ENCODE data around the gene IL21. TPM values are rescaled to one million over a fixed set of nuclear protein-coding genes. Genes with fewer than 3 reads are reported as not detected.

IL21 gene
- total RNA-seq, 1 experiment from 2014 or later = not detected

DNA sequence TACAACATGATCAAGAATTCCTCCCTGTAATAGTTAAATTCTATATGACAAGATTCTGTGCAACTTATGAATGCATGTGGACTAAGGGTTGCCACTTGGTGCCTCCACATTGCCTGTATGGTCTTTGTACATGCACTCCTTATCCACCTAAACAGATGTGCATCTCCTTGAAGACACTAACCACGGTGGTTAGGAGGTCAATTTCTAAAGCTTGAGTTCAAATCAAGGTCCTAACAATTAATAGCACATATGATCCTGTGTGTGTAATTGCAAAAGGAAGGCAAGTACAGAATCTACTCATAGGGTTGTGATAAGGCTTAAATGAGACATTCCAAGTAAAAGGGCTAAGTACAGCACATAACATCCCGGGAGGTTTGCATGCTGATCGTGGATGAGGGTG, 1.5 kb upstream of the IL21 start:
- Histone ChIP-seq H3K4me1 (ENCODE audit: insufficient read depth, low read length) (peaks cover 4% of the 10 kb centered on the region), H2BK20ac (ENCODE audit: low read depth, low read length, poor library complexity, severe bottlenecking) (no peak overlapping the region), H3K9me3 (ENCODE audit: control insufficient read depth, low read depth, low read length) (no peaks in the 10 kb centered on the region), H4K8ac (replicated peaks; ENCODE audit: insufficient read length, low read depth, low read length) (no peak overlapping the region), H3K79me1 (ENCODE audit: insufficient read depth, low read depth, low read length, poor library complexity, severe bottlenecking) (no peaks in the 10 kb centered on the region), H2BK15ac (ENCODE audit: low read depth, low read length) (no peak overlapping the region), H3K4me2 (ENCODE audit: insufficient read depth, insufficient read length, low read length) (no peak overlapping the region), H3K4ac (ENCODE audit: low read depth, low read length) (no peak overlapping the region), H3K14ac (ENCODE audit: insufficient read depth, low read length) (no peak overlapping the region), H3K23me2 (ENCODE audit: insufficient read length, low read depth, low read length, poor library complexity, severe bottlenecking) (no peaks in the 10 kb centered on the region), H3K79me2 (ENCODE audit: insufficient read depth, low read length) (no peaks in the 10 kb centered on the region), H3K27me3 (ENCODE audit: insufficient read depth, low read length) (no peaks in the 10 kb centered on the region), H2BK5ac (ENCODE audit: insufficient read length, low read length) (no peak overlapping the region), H3K27ac (ENCODE audit: insufficient read length, low read depth, low read length) (no peak overlapping the region), H2AFZ (ENCODE audit: low read length) (no peak overlapping the region), H2AK5ac (ENCODE audit: insufficient read length, low read length) (no peak overlapping the region), H3K56ac (ENCODE audit: insufficient read length, low read depth, low read length) (no peak overlapping the region), H2BK12ac (ENCODE audit: insufficient read length, low read depth, low read length) (no peak overlapping the region), H3K9ac (ENCODE audit: extremely low read depth, insufficient read length, low read length) (no peak overlapping the region), H4K5ac (ENCODE audit: insufficient read length, low read depth, low read length) (no peak overlapping the region), H3K23ac (ENCODE audit: insufficient read length, low read depth, low read length) (no peak overlapping the region), H2BK120ac (ENCODE audit: low read depth, low read length, poor library complexity, severe bottlenecking) (no peak overlapping the region), H3K18ac (ENCODE audit: insufficient read length, low read depth, low read length) (no peak overlapping the region), H3T11ph (ENCODE audit: low read length) (no peak overlapping the region), H4K91ac (ENCODE audit: insufficient read length, low read depth, low read length) (no peak overlapping the region), H4K20me1 (ENCODE audit: control insufficient read depth, insufficient read depth, insufficient read length) (no peaks in the 10 kb centered on the region)
- no peak overlapping the region; a peak in 1 of 7 replicates for H3K27ac Mint-ChIP-seq
- TF ChIP-seq, protein P1, sequence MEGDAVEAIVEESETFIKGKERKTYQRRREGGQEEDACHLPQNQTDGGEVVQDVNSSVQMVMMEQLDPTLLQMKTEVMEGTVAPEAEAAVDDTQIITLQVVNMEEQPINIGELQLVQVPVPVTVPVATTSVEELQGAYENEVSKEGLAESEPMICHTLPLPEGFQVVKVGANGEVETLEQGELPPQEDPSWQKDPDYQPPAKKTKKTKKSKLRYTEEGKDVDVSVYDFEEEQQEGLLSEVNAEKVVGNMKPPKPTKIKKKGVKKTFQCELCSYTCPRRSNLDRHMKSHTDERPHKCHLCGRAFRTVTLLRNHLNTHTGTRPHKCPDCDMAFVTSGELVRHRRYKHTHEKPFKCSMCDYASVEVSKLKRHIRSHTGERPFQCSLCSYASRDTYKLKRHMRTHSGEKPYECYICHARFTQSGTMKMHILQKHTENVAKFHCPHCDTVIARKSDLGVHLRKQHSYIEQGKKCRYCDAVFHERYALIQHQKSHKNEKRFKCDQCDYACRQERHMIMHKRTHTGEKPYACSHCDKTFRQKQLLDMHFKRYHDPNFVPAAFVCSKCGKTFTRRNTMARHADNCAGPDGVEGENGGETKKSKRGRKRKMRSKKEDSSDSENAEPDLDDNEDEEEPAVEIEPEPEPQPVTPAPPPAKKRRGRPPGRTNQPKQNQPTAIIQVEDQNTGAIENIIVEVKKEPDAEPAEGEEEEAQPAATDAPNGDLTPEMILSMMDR (conservative IDR thresholded peaks at IDR 0.05) = no peak
- H3K27me3 Mint-ChIP-seq (ENCODE audit: low read depth) = no peaks in the 10 kb centered on the region
- no peak overlapping the region for H3K4me3 Mint-ChIP-seq
- no peaks in the 10 kb centered on the region for H3K9me3 Mint-ChIP-seq
- WGBS (ENCODE audit: extremely low coverage, insufficient read length, low lambda C conversion rate) = no CpG with 5 or more reads among the region's 3 CpGs
- peaks cover 11 to 18% of the 10 kb centered on the region in 2 experiments for H3K4me1 Mint-ChIP-seq
- DNase-seq = no peak
- no peaks in the 10 kb centered on the region for H3K36me3 Mint-ChIP-seq (ENCODE audit: insufficient read depth in 1 of 3, low read depth in 3 of 3)

Data from H9 (cell line).